HepG2 (cell line): ENCODE results near the gene NFILZ. TPM values are rescaled to one million over a fixed set of nuclear protein-coding genes. Genes with fewer than 3 reads are reported as not detected.

Experiments
- CEBPZ ChIP-seq: IDR thresholded peaks from 2 replicates; pipeline ENCODE4 v1.6.1; 2012; ENCODE audit warnings: low read length, improper control_type of control experiment
- CENPX ChIP-seq: sonication (generic); formaldehyde crosslinking; IDR thresholded peaks from 2 replicates; pipeline ENCODE4 v1.9.0; 2021; ENCODE audit warnings: mild to moderate bottlenecking, missing genetic modification reagents, moderate library complexity
- E2F5 ChIP-seq: sonication (generic); formaldehyde crosslinking; conservative IDR thresholded peaks from 2 replicates; pipeline ENCODE4 v1.4.0; 2020; ENCODE audit warnings: missing genetic modification reagents
- KDM3A ChIP-seq: IDR thresholded peaks from 2 replicates; pipeline ENCODE4 v1.6.1; 2018; ENCODE audit warnings: low read depth, missing compliant biosample characterization
- MTA3 ChIP-seq: sonication (generic); formaldehyde crosslinking; IDR thresholded peaks from 2 replicates; pipeline ENCODE4 v1.4.0; 2020; ENCODE audit warnings: missing genetic modification reagents
- NR2C2 ChIP-seq: sonication (generic); formaldehyde crosslinking; IDR thresholded peaks from 2 replicates; pipeline ENCODE4 v1.4.0; 2020; ENCODE audit warnings: missing genetic modification reagents, mild to moderate bottlenecking, moderate library complexity, borderline replicate concordance
- THAP9 ChIP-seq: sonication (generic); formaldehyde crosslinking; IDR thresholded peaks from 2 replicates; pipeline ENCODE4; 2020; ENCODE audit warnings: missing genetic modification reagents, mild to moderate bottlenecking, borderline replicate concordance
- ZBTB33 ChIP-seq: sonication (generic); formaldehyde crosslinking; IDR thresholded peaks from 2 replicates; pipeline ENCODE4 v1.4.0; 2020; ENCODE audit warnings: missing genetic modification reagents
- ZNF446 ChIP-seq: sonication (generic); formaldehyde crosslinking; IDR thresholded peaks from 2 replicates; pipeline ENCODE4 v1.5.0; 2020; ENCODE audit warnings: mild to moderate bottlenecking, missing genetic modification reagents
- ZNF646 ChIP-seq: sonication (generic); formaldehyde crosslinking; IDR thresholded peaks from 2 replicates; pipeline ENCODE4 v1.9.0; 2021; ENCODE audit warnings: mild to moderate bottlenecking, missing genetic modification reagents
- ZNF746 ChIP-seq: sonication (generic); formaldehyde crosslinking; IDR thresholded peaks from 2 replicates; pipeline ENCODE4 v1.8.0; 2022; ENCODE audit warnings: mild to moderate bottlenecking, missing genetic modification reagents
- ZZZ3 ChIP-seq: sonication (generic); formaldehyde crosslinking; IDR thresholded peaks from 2 replicates; pipeline ENCODE4 v1.4.0; 2020; ENCODE audit warnings: missing genetic modification reagents, mild to moderate bottlenecking, borderline replicate concordance
- polyA plus RNA-seq, 8 experiments: library from polyadenylated mRNA; depleted of rRNA in 3 of 8; stranded (reverse) in 7 of 8; unstranded in 1 of 8; fragments of >200 nt; fragmentation: Illumina TruSeq in 4 of 8; extraction: Trizol in 4 of 8; gene quantifications; 2 replicates each; pipeline versions ENCODE4 v1.2.1 to v1.2.3, GENCODE V29; 2011 to 2016; ENCODE audit warnings: low read depth in 4 of 8, missing spikeins in 1 of 8, mixed read lengths in 1 of 8; ENCODE audit not compliant: insufficient read depth in 1 of 8
- total RNA-seq, 5 experiments: library from RNA; depleted of rRNA; stranded (reverse); fragments of >200 nt; fragmentation: Illumina TruSeq; extraction: Trizol; gene quantifications; 2 replicates each; pipeline ENCODE4 v1.2.3, GENCODE V29; 2016; ENCODE audit warnings: low read depth in 1 of 5

The NFILZ gene
- total and polyA plus RNA-seq, 2 of the 13 experiments (the other 11 are each of a cell fraction or from before 2014, with no cell fraction given): not detected

- TF ChIP-seq ZNF646 (CRISPR knock-in tag) (peak; percentile 98), MTA3 (CRISPR knock-in tag) (no peak), ZZZ3 (CRISPR knock-in tag) (no peak), ZNF446 (no peak), THAP9 (CRISPR knock-in tag) (peak; percentile 35; the same call in 1 of the 2 replicates), E2F5 (CRISPR knock-in tag) (no peak), NR2C2 (no peak), CEBPZ (no peak), CENPX (CRISPR knock-in tag) (no peak), ZNF746 (CRISPR knock-in tag) (0 out of 2 replicates have a peak, but pooled peaks have one; percentile 36), KDM3A (CRISPR knock-in tag) (no peak), ZBTB33 (CRISPR knock-in tag) (no peak)
These were observed 21.0 kb upstream of the NFILZ start (continued) for GRCh38 chr19:8609279-8610040.
